Fibroblast of upper back skin (primary cell): Measurements from ENCODE around the gene CALR3.
"Not testable (repeated sequence)": the region's sequence is repeated elsewhere in the genome, so short reads cannot be mapped to it uniquely, and the experiment has no call there.

Experiments
- DNase-seq: peaks from one replicate; pipeline ENCODE4 v3.0.0-alpha.2; 2013

Gene CALR3

GRCh38 chr19:16457195-16457953 is 38.6 kb downstream of the CALR3 start:
- peak; percentile 43 for DNase-seq

- DNase-seq = no peak
Measured at GRCh38 chr19:16456652-16457194, 39.2 kb downstream of the CALR3 start.

GRCh38 chr19:16455489-16455888 is 40.5 kb downstream of the CALR3 start:
- no peak for DNase-seq

- DNase-seq = no peak
Measured at GRCh38 chr19:16454351-16454918, 41.5 kb downstream of the CALR3 start.

- no peak for DNase-seq
Measured at GRCh38 chr19:16452325-16452724, 43.6 kb downstream of the CALR3 start.

GRCh38 chr19:16449330-16449961 is 46.5 kb downstream of the CALR3 start:
- DNase-seq = no peak

GRCh38 chr19:16448872-16449271 is 47.1 kb downstream of the CALR3 start:
- not testable (repeated sequence) for DNase-seq

GRCh38 chr19:16446724-16447368 is 49.1 kb downstream of the CALR3 start:
- DNase-seq = peak; percentile 78

- DNase-seq = no peak
Measured at GRCh38 chr19:16446108-16446723, 49.8 kb downstream of the CALR3 start.

GRCh38 chr19:16445238-16446107 is 50.5 kb downstream of the CALR3 start:
- DNase-seq = peak; percentile 33

- DNase-seq = no peak
Measured at GRCh38 chr19:16444269-16444600, 51.7 kb downstream of the CALR3 start.

GRCh38 chr19:16442386-16443276 is 53.3 kb downstream of the CALR3 start:
- DNase-seq = no peak

GRCh38 chr19:16441661-16442162 is 54.3 kb downstream of the CALR3 start:
- no peak for DNase-seq

GRCh38 chr19:16436780-16437332 is 59.1 kb downstream of the CALR3 start:
- no peak for DNase-seq

GRCh38 chr19:16435999-16436650 is 59.8 kb downstream of the CALR3 start:
- no peak for DNase-seq

- peak; percentile 99 for DNase-seq
Measured at GRCh38 chr19:16435238-16435917, 60.6 kb downstream of the CALR3 start.

- no peak for DNase-seq
Measured at GRCh38 chr19:16433986-16434385, 62.0 kb downstream of the CALR3 start.

GRCh38 chr19:16429759-16430091 is 66.2 kb downstream of the CALR3 start:
- no peak for DNase-seq

GRCh38 chr19:16429066-16429758 is 66.8 kb downstream of the CALR3 start:
- DNase-seq = no peak
